Measurements from ENCODE around the gene ALKBH6.

DNA sequence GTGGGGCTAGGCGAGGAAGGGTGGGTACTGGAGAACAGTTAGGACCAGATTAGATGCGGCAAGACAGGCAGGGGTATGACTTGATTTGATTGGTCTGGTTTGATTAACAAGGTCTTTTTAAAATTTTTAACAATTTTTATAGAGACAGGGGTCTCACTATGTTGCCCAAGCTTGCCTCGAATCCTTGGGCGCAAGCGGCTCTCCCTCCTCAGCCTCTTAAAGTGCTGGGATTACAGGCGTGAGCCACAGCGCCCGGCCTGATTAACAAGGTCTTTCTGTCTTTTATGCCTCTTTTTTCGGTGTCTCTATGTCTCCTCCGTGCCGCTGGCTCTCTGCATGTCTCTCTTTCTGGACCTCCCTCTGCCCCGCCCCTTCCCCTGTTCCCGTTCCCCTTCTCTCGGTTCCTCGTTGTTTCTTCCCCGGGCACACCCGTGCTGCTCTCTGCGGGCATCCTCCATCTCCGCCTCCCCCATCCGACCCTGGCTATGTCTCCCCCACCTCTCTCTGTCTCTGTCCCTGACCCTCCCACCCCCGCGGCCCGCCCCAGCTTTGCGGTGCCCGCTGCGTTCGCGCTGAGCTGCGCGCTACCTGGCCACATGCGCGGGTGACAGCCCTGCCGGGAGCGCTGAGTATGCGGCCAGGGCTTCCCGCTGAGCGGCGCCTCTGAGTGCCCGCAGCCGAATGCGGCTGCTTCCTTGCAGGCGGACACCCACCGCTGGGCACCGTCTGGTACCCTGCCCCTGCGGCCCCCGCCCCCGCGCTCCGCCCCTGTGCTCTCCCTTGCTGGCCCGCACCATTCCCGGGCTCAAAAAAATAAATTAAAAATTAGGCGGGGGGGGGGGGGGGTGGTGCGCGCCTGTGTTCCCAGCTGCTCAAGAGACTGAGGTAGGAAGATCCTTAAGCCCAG lies 27.1 kb downstream of the ALKBH6 start:
- 0 out of 2 replicates have a peak, but pooled peaks have one; percentile 15 for TF ChIP-seq CTCF (conservative IDR thresholded peaks at IDR 0.05; ENCODE audit: low read depth, low read length)
- TF ChIP-seq EZH2 (IDR thresholded peaks at IDR 0.05; ENCODE audit: borderline replicate concordance, low read depth, low read length, poor library complexity, severe bottlenecking) = peak; percentile 38
